Panc1 (cell line): ENCODE results near the gene PAX1. TPM values are rescaled to one million over a fixed set of nuclear protein-coding genes. Genes with fewer than 3 reads are reported as not detected.

ENCODE experiments used
- ATAC-seq: fragments of 200-7000 bp; cut with Tn5 transposase; 2 replicates; pipeline ENCODE4 v1.9.1; 2020; ENCODE audit warnings: mild to moderate bottlenecking, moderate library complexity
- BruUV-seq: library from RNA; stranded (reverse); fragments of 400-500 nt; replicated peaks from 2 replicates; lab custom pipeline; 2021; lab: Mats Ljungman, UMichigan
- CTCF ChIA-PET: fragments of 300-600 bp; sonication (Branson Sonifier 250); formaldehyde crosslinking; loops from one replicate; lab custom pipeline; 2022; ENCODE audit warnings: antibody characterized with exemption; lab: Charles Lee
- POLR2A ChIA-PET: fragments of 300-600 bp; sonication (Branson Sonifier 250); formaldehyde crosslinking; loops from one replicate; lab custom pipeline; 2022; ENCODE audit warnings: antibody characterized with exemption; lab: Charles Lee
- DNase-seq: peaks from one replicate; pipeline ENCODE4 v3.0.0-alpha.2; 2010; ENCODE audit warnings: low read depth, low spot score
- H3K27ac ChIP-seq: 2 replicates; pipeline ENCODE4 v1.5.1; 2011; ENCODE audit warnings: mild to moderate bottlenecking, low read length, inconsistent platforms
- H3K27me3 ChIP-seq: fragments of 200-500 bp; sonication (Bioruptor generic); 2 replicates; pipeline ENCODE4 v1.6.0; 2014; ENCODE audit warnings: low read length, inconsistent platforms; ENCODE audit not compliant: control insufficient read depth, insufficient read depth
- H3K36me3 ChIP-seq: fragments of 200-500 bp; sonication (Bioruptor generic); 2 replicates; pipeline ENCODE4 v1.5.1; 2014; ENCODE audit warnings: inconsistent platforms, mild to moderate bottlenecking, low read length, moderate library complexity; ENCODE audit not compliant: control insufficient read depth, insufficient read depth
- H3K4me1 ChIP-seq: 2 replicates; pipeline ENCODE4 v1.5.1; 2011; ENCODE audit warnings: inconsistent platforms, mild to moderate bottlenecking, low read length, moderate library complexity; ENCODE audit not compliant: control insufficient read depth, insufficient read depth
- H3K4me3 ChIP-seq, 2 experiments: 2 replicates each; pipeline ENCODE4 v1.5.1; 2011 to 2012; ENCODE audit warnings: low read depth in 2 of 2, low read length in 2 of 2, mild to moderate bottlenecking in 2 of 2, inconsistent platforms in 1 of 2, moderate library complexity in 1 of 2
- H3K9me3 ChIP-seq: fragments of 200-500 bp; sonication (Bioruptor generic); 2 replicates; pipeline ENCODE4 v1.5.1; 2014; ENCODE audit warnings: low read depth, mild to moderate bottlenecking, inconsistent platforms, low read length, moderate library complexity; ENCODE audit not compliant: control insufficient read depth, insufficient read depth
- CTCF ChIP-seq: fragments of 450-650 bp; IDR thresholded peaks from 2 replicates; pipeline ENCODE4 v1.5.1; 2017; ENCODE audit warnings: mild to moderate bottlenecking
- POLR2AphosphoS5 ChIP-seq: IDR thresholded peaks from 2 replicates; pipeline ENCODE4 v1.6.1; 2012; ENCODE audit warnings: mild to moderate bottlenecking, low read depth, low read length, moderate library complexity
- REST ChIP-seq, 2 experiments: IDR thresholded peaks; 2 replicates each; pipeline ENCODE4 v1.6.1; 2011 to 2012; ENCODE audit warnings: low read depth in 2 of 2, control low read depth in 1 of 2, low read length in 1 of 2, mild to moderate bottlenecking in 1 of 2, moderate library complexity in 1 of 2; ENCODE audit not compliant: insufficient read depth in 1 of 2
- SIN3A ChIP-seq: IDR thresholded peaks from 2 replicates; pipeline ENCODE4 v1.6.1; 2012; ENCODE audit warnings: low read depth, mild to moderate bottlenecking, low read length, moderate library complexity, borderline replicate concordance; ENCODE audit not compliant: insufficient read depth
- TCF7L2 ChIP-seq: IDR thresholded peaks from 2 replicates; pipeline ENCODE4 v1.6.1; 2011; ENCODE audit warnings: mild to moderate bottlenecking, low read depth, low read length, inconsistent platforms
- in situ Hi-C: cut with HindIII; loops from 2 replicates; pipeline ENCODE4 v1.10.0; 2016; ENCODE audit warnings: low sequenced_read_pairs, low pct_unique_long_range_greater_than_20kb
- intact Hi-C: fragments of 100-400 bp; cut with micrococcal nuclease; formaldehyde crosslinking; loops from one replicate; pipeline ENCODE4 v1.10.0; 2022; ENCODE audit not compliant: unreplicated experiment
- total RNA-seq: library from RNA; stranded (reverse); gene quantifications from one replicate; pipeline ENCODE4 v1.2.1, GENCODE V29; 2021; ENCODE audit not compliant: unreplicated experiment

PAX1 gene
- total RNA-seq, 1 experiment from 2014 or later, result not detected

- intact Hi-C loops, result no loop called here
- Histone ChIP-seq H3K27ac (no peak overlapping the region), H3K27me3 (no peaks in the 10 kb centered on the region; the same call in 1 of the 2 replicates), H3K4me1 (no peaks in the 10 kb centered on the region), H3K36me3 (no peaks in the 10 kb centered on the region), H3K9me3 (no peaks in the 10 kb centered on the region), H3K4me3 (no peak overlapping the region)
- DNase-seq, result no peak
- CTCF ChIA-PET, result no interaction called here
- in situ Hi-C loops, result no loop called here
- POLR2A ChIA-PET, result no interaction called here
- BruUV-seq, result no TSS peak
- no peak for ATAC-seq
- TF ChIP-seq SIN3A (no peak), POLR2AphosphoS5 (no peak), REST (IDR thresholded peaks at IDR 0.05; ENCODE audit: insufficient read depth in 1 of 2, low read depth in 2 of 2, low read length in 1 of 2) (no peak), TCF7L2 (no peak), CTCF (no peak)
Measured at GRCh38 chr20:21677781-21678180, 27.7 kb upstream of the PAX1 start.

- Histone ChIP-seq H3K9me3 (no peaks in the 10 kb centered on the region), H3K4me1 (no peaks in the 10 kb centered on the region), H3K36me3 (no peaks in the 10 kb centered on the region), H3K27me3 (no peaks in the 10 kb centered on the region; the same call in 1 of the 2 replicates), H3K27ac (no peak overlapping the region), H3K4me3 (no peak overlapping the region)
- ATAC-seq (no peak), DNase-seq (no peak)
- intact Hi-C loops (no loop called here), in situ Hi-C loops (no loop called here)
- CTCF ChIA-PET, result no interaction called here
- POLR2A ChIA-PET, result no interaction called here
- no TSS peak for BruUV-seq
- TF ChIP-seq SIN3A (no peak), REST (IDR thresholded peaks at IDR 0.05; ENCODE audit: insufficient read depth in 1 of 2, low read depth in 2 of 2, low read length in 1 of 2) (no peak), POLR2AphosphoS5 (no peak), CTCF (no peak), TCF7L2 (no peak)
Measured at GRCh38 chr20:21681234-21681921, 24.1 kb upstream of the PAX1 start.
